ENCODE data around the gene MAMDC4. TPM values are rescaled to one million over a fixed set of nuclear protein-coding genes. Genes with fewer than 3 reads are reported as not detected.

The MAMDC4 gene
- total and polyA plus RNA-seq, 2 experiments from 2014 or later: 1.7 to 6.8 TPM

DNA sequence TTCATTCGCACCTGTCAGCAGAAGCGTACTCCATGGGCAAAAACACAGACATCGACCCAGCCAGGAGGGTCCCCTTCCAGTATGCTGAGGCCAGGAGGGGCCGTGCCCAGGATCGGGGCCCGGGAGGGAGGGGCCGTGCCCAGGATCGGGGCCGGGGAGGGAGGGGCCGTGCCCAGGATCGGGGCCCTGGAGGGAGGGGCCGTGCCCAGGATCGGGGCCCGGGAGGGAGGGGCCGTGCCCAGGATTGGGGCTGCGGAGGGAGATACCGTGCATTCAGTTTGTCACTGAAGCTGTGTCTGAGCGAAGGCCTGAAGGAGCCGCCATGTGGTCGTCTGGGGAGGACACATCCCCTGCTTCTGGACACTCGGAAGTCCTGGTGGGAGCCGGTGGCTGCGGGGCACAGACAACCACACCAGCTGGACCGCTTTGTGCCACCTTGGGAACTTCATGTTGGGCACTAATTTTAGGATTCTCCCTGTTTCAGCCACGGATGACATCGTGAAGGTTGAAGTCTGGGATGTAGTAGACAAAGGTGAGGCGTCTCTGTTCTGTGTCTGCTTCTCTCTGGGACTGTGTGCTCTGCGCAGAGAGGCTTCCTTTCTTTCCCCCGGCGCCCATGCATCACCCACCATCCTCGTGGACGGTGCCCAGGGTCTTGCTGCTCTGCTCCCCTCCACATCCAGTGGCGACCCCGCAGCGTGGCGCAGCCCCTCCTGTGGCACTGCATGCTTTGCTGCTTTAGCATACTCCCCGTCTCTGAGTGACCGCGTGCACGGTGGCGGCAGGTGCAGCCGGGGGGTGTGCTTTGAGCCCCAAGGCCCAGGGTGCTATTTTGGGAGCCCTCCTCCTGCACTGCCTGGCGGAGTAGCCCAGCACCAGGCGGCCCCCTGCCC, 26.6 kb upstream of the MAMDC4 start:
- peaks cover 10% of the 10 kb centered on the region; the same call in 1 of the 2 replicates for H3F3A ChIP-seq (replicated peaks; ENCODE audit: low read depth)
- Mint-ChIP-seq H3K36me3 (ENCODE audit: low read depth) (peaks cover 27% of the 10 kb centered on the region), H3K27ac (no peak overlapping the region), H3K4me3 (no peak overlapping the region), H3K9me3 (no peaks in the 10 kb centered on the region), H3K27me3 (ENCODE audit: insufficient read depth, low read depth, poor library complexity) (peaks cover 8% of the 10 kb centered on the region), H3K4me1 (peaks cover 12% of the 10 kb centered on the region; the same call in 2 of the 3 replicates)
- H3K79me2 ChIP-seq (replicated peaks; ENCODE audit: insufficient read depth): peaks cover 12% of the 10 kb centered on the region; the same call in 1 of the 2 replicates
- H2AFZ ChIP-seq: no peak overlapping the region
- H3K9me2 ChIP-seq (ENCODE audit: insufficient read depth): no peaks in the 10 kb centered on the region
- H3K4me1 ChIP-seq (ENCODE audit: insufficient read depth): peaks cover 5% of the 10 kb centered on the region; the same call in 1 of the 2 replicates
- no peaks in the 10 kb centered on the region for H3K36me3 ChIP-seq (ENCODE audit: insufficient read depth)
- no peak overlapping the region for H3K4me3 ChIP-seq
- no peak for ATAC-seq
- no peaks in the 10 kb centered on the region for H3K27me3 ChIP-seq (ENCODE audit: insufficient read depth)
- no peak overlapping the region for H3K27ac ChIP-seq (ENCODE audit: low read depth)
- no peak overlapping the region for H3K4me2 ChIP-seq
- no peak for DNase-seq (ENCODE audit: low spot score)
- peaks cover 5% of the 10 kb centered on the region for H4K20me1 ChIP-seq (replicated peaks; ENCODE audit: insufficient read depth)
- no peak for TF ChIP-seq ZNF462 (CRISPR knock-in tag; IDR thresholded peaks at IDR 0.05)
- no peak for TF ChIP-seq STAT1 (IDR thresholded peaks at IDR 0.05; ENCODE audit: unreplicated experiment)
- no peak for TF ChIP-seq ZNF331 (CRISPR knock-in tag; IDR thresholded peaks at IDR 0.05; ENCODE audit: low read depth)
- TF ChIP-seq ZNF114 (CRISPR knock-in tag; IDR thresholded peaks at IDR 0.05): no peak
- TF ChIP-seq CTCF (conservative IDR thresholded peaks at IDR 0.05; ENCODE audit: low read depth in 2 of 2): no peak
- TF ChIP-seq POLR2AphosphoS5 (IDR thresholded peaks at IDR 0.05; ENCODE audit: low read depth): no peak
- no peak for TF ChIP-seq CREB1 (CRISPR knock-in tag; IDR thresholded peaks at IDR 0.05; ENCODE audit: low read depth)
- TF ChIP-seq EZH2 (IDR thresholded peaks at IDR 0.05; ENCODE audit: low read depth, unreplicated experiment): no peak
- TF ChIP-seq JUNB (IDR thresholded peaks at IDR 0.05; ENCODE audit: unreplicated experiment): no peak
- TF ChIP-seq EZH2phosphoT487 (IDR thresholded peaks at IDR 0.05; ENCODE audit: unreplicated experiment): no peak
- no peak for TF ChIP-seq ETS1 (IDR thresholded peaks at IDR 0.05)
- no peak for TF ChIP-seq NANOG (IDR thresholded peaks at IDR 0.05; ENCODE audit: borderline replicate concordance)
- TF ChIP-seq REST (IDR thresholded peaks at IDR 0.05; ENCODE audit: unreplicated experiment): no peak

All from GM23338 (cell line).